ENCODE data around the gene RPGRIP1L.

Gene RPGRIP1L

GRCh38 chr16:53561101-53561888 is 142.4 kb downstream of the RPGRIP1L start:
- DNase-seq (ENCODE audit: low read depth in 1 of 2, low spot score in 1 of 2) = no peak
- no peak for TF ChIP-seq REST (IDR thresholded peaks at IDR 0.05; ENCODE audit: insufficient replicate concordance, low read depth)
- TF ChIP-seq POLR2AphosphoS5 (IDR thresholded peaks at IDR 0.05; ENCODE audit: low read depth) = no peak
- TF ChIP-seq SPI1 (IDR thresholded peaks at IDR 0.05; ENCODE audit: borderline replicate concordance, low read depth) = no peak
- TF ChIP-seq GABPA (IDR thresholded peaks at IDR 0.05; ENCODE audit: low read depth) = no peak
- no peak for TF ChIP-seq CTCF (IDR thresholded peaks at IDR 0.05; ENCODE audit: insufficient read depth, low read length)
- no peak overlapping the region for H3K4me3 ChIP-seq (replicated peaks; ENCODE audit: insufficient read depth, low read length)
- H3K27ac ChIP-seq (replicated peaks) = no peak overlapping the region
- no peaks in the 10 kb centered on the region for H3K27me3 ChIP-seq (ENCODE audit: insufficient read depth, poor library complexity, severe bottlenecking)

GRCh38 chr16:53559270-53559951 is 144.2 kb downstream of the RPGRIP1L start:
- DNase-seq (ENCODE audit: low read depth in 1 of 2, low spot score in 1 of 2) = no peak
- no peaks in the 10 kb centered on the region for H3K27me3 ChIP-seq (ENCODE audit: insufficient read depth, poor library complexity, severe bottlenecking)
- no peak overlapping the region for H3K4me3 ChIP-seq (replicated peaks; ENCODE audit: insufficient read depth, low read length)
- no peak overlapping the region for H3K27ac ChIP-seq (replicated peaks)
- TF ChIP-seq GABPA (IDR thresholded peaks at IDR 0.05; ENCODE audit: low read depth) = no peak
- no peak for TF ChIP-seq REST (IDR thresholded peaks at IDR 0.05; ENCODE audit: insufficient replicate concordance, low read depth)
- TF ChIP-seq CTCF (IDR thresholded peaks at IDR 0.05; ENCODE audit: insufficient read depth, low read length) = no peak
- no peak for TF ChIP-seq SPI1 (IDR thresholded peaks at IDR 0.05; ENCODE audit: borderline replicate concordance, low read depth)
- no peak for TF ChIP-seq POLR2AphosphoS5 (IDR thresholded peaks at IDR 0.05; ENCODE audit: low read depth)

- H3K27me3 ChIP-seq (ENCODE audit: insufficient read depth, poor library complexity, severe bottlenecking) = no peaks in the 10 kb centered on the region
- H3K4me3 ChIP-seq (replicated peaks; ENCODE audit: insufficient read depth, low read length) = no peak overlapping the region
- no peak for DNase-seq (ENCODE audit: low read depth in 1 of 2, low spot score in 1 of 2)
- no peak for TF ChIP-seq GABPA (IDR thresholded peaks at IDR 0.05; ENCODE audit: low read depth)
- TF ChIP-seq CTCF (IDR thresholded peaks at IDR 0.05; ENCODE audit: insufficient read depth, low read length) = no peak
- no peak for TF ChIP-seq POLR2AphosphoS5 (IDR thresholded peaks at IDR 0.05; ENCODE audit: low read depth)
- TF ChIP-seq SPI1 (IDR thresholded peaks at IDR 0.05; ENCODE audit: borderline replicate concordance, low read depth) = no peak
- no peak for TF ChIP-seq REST (IDR thresholded peaks at IDR 0.05; ENCODE audit: insufficient replicate concordance, low read depth)
- no peak overlapping the region for H3K27ac ChIP-seq (replicated peaks)
Observed at GRCh38 chr16:53558710-53559109, 144.9 kb downstream of the RPGRIP1L start.
